DOHH2 (cell line): Measurements from ENCODE around the gene CEP350.

Source experiments
- H3F3A ChIP-seq: fragments of 200-600 bp; sonication (generic), shearing (Covaris generic); 2 replicates; pipeline ENCODE4 v1.6.0; 2016; ENCODE audit warnings: antibody characterized with exemption, mild to moderate bottlenecking; ENCODE audit not compliant: control insufficient read depth, insufficient read depth
- H3K27ac ChIP-seq: fragments of 200-600 bp; sonication (generic); 2 replicates; pipeline ENCODE4 v1.5.1; 2014; ENCODE audit warnings: low read depth, mild to moderate bottlenecking, low read length, moderate library complexity
- H3K27me3 ChIP-seq: fragments of 200-600 bp; sonication (generic); 2 replicates; pipeline ENCODE4 v1.6.1; 2014; ENCODE audit warnings: mild to moderate bottlenecking, low read length, mixed read lengths; ENCODE audit not compliant: control insufficient read depth
- H3K36me3 ChIP-seq: fragments of 200-600 bp; sonication (generic); 2 replicates; pipeline ENCODE4 v1.6.1; 2014; ENCODE audit warnings: mild to moderate bottlenecking, low read length, moderate library complexity, mixed read lengths; ENCODE audit not compliant: control insufficient read depth
- H3K4me1 ChIP-seq: fragments of 200-600 bp; sonication (generic); 2 replicates; pipeline ENCODE4 v1.6.1; 2014; ENCODE audit warnings: mild to moderate bottlenecking, low read length, mixed read lengths; ENCODE audit not compliant: control insufficient read depth
- H3K4me2 ChIP-seq: fragments of 200-600 bp; sonication (generic); 2 replicates; pipeline ENCODE4 v1.6.0; 2014; ENCODE audit warnings: mild to moderate bottlenecking, low read length, moderate library complexity
- H3K4me3 ChIP-seq: fragments of 200-600 bp; sonication (generic); 2 replicates; pipeline ENCODE4 v1.5.1; 2014; ENCODE audit warnings: mild to moderate bottlenecking, low read length, mixed read lengths
- H3K79me2 ChIP-seq: fragments of 200-600 bp; sonication (generic); 2 replicates; pipeline ENCODE4 v1.6.1; 2014; ENCODE audit warnings: mild to moderate bottlenecking, low read length, mixed read lengths; ENCODE audit not compliant: control insufficient read depth
- H3K9me2 ChIP-seq: fragments of 200-600 bp; sonication (generic); replicated peaks from 2 replicates; pipeline ENCODE4 v1.6.1; 2014; ENCODE audit warnings: mild to moderate bottlenecking, low read length, mixed read lengths; ENCODE audit not compliant: control insufficient read depth
- H3K9me3 ChIP-seq: fragments of 200-600 bp; sonication (generic); 2 replicates; pipeline ENCODE4 v1.6.1; 2014; ENCODE audit warnings: antibody characterized with exemption, low read length, mixed read lengths; ENCODE audit not compliant: control insufficient read depth, insufficient read depth
- H4K20me1 ChIP-seq: fragments of 200-600 bp; sonication (generic); 2 replicates; pipeline ENCODE4 v1.6.0; 2014; ENCODE audit warnings: low read depth, mild to moderate bottlenecking, antibody characterized with exemption, low read length, moderate library complexity; ENCODE audit not compliant: control insufficient read depth, insufficient read depth
- CTCF ChIP-seq: fragments of 200-600 bp; sonication (generic); IDR thresholded peaks from one replicate; pipeline ENCODE4 v1.5.1; 2014; ENCODE audit warnings: antibody characterized with exemption, mild to moderate bottlenecking, low read depth, low read length; ENCODE audit not compliant: poor library complexity, severe bottlenecking
- EZH2phosphoT487 ChIP-seq: fragments of 200-600 bp; sonication (generic); IDR thresholded peaks from 2 replicates; pipeline ENCODE4 v1.6.1; 2017; ENCODE audit warnings: borderline replicate concordance, mild to moderate bottlenecking, antibody characterized with exemption, low read length, moderate library complexity, mixed read lengths

CEP350 gene

GRCh38 chr1:180020017-180020416, 65.4 kb downstream of the CEP350 start:
- no peak for TF ChIP-seq EZH2phosphoT487
- no peak for TF ChIP-seq CTCF
- Histone ChIP-seq H3K27me3 (no peaks in the 10 kb centered on the region), H3K79me2 (no peaks in the 10 kb centered on the region), H3F3A (no peaks in the 10 kb centered on the region), H3K36me3 (peaks cover 80% of the 10 kb centered on the region), H3K9me2 (no peaks in the 10 kb centered on the region), H3K4me3 (no peak overlapping the region), H3K9me3 (no peaks in the 10 kb centered on the region), H3K4me2 (no peak overlapping the region), H3K4me1 (no peaks in the 10 kb centered on the region), H3K27ac (no peak overlapping the region), H4K20me1 (no peaks in the 10 kb centered on the region)

- Histone ChIP-seq H3K79me2 (no peaks in the 10 kb centered on the region), H3K4me1 (no peaks in the 10 kb centered on the region), H3K27me3 (no peaks in the 10 kb centered on the region), H3K36me3 (peaks cover 54% of the 10 kb centered on the region), H3K4me2 (no peak overlapping the region), H3K9me2 (no peaks in the 10 kb centered on the region), H3K4me3 (no peak overlapping the region), H3K27ac (no peak overlapping the region), H3K9me3 (no peaks in the 10 kb centered on the region), H4K20me1 (no peaks in the 10 kb centered on the region; the same call in 1 of the 2 replicates), H3F3A (no peaks in the 10 kb centered on the region; the same call in 1 of the 2 replicates)
- TF ChIP-seq EZH2phosphoT487, result no peak
- no peak for TF ChIP-seq CTCF
Measured at GRCh38 chr1:180026556-180026955, 71.9 kb downstream of the CEP350 start.

GRCh38 chr1:180027949-180028445, 73.4 kb downstream of the CEP350 start:
- no peaks in the 10 kb centered on the region for H3K9me2 ChIP-seq
- no peaks in the 10 kb centered on the region; the same call in 1 of the 2 replicates for H3F3A ChIP-seq
- no peak overlapping the region for H3K27ac ChIP-seq
- H3K4me3 ChIP-seq, result no peak overlapping the region
- H3K36me3 ChIP-seq, result peaks cover 52% of the 10 kb centered on the region
- H3K4me2 ChIP-seq, result no peak overlapping the region
- H3K27me3 ChIP-seq, result no peaks in the 10 kb centered on the region
- H3K9me3 ChIP-seq, result no peaks in the 10 kb centered on the region
- no peaks in the 10 kb centered on the region for H3K79me2 ChIP-seq
- no peak for TF ChIP-seq EZH2phosphoT487
- no peak for TF ChIP-seq CTCF
- H3K4me1 ChIP-seq, result no peaks in the 10 kb centered on the region
- H4K20me1 ChIP-seq, result no peaks in the 10 kb centered on the region; the same call in 1 of the 2 replicates
